HTR-8/SVneo (cell line): Measurements from ENCODE around the gene C1orf167.

Experiments used
- DNase-seq: peaks from one replicate; pipeline ENCODE4 v3.0.0; 2011; ENCODE audit warnings: low spot score, mixed read lengths; ENCODE audit not compliant: insufficient read length
- FAIRE-seq: peaks from 2 replicates; lab custom pipeline; 2011; peaks lifted over from hg19 to GRCh38; lab: Jason Lieb, UNC

The C1orf167 gene

DNA sequence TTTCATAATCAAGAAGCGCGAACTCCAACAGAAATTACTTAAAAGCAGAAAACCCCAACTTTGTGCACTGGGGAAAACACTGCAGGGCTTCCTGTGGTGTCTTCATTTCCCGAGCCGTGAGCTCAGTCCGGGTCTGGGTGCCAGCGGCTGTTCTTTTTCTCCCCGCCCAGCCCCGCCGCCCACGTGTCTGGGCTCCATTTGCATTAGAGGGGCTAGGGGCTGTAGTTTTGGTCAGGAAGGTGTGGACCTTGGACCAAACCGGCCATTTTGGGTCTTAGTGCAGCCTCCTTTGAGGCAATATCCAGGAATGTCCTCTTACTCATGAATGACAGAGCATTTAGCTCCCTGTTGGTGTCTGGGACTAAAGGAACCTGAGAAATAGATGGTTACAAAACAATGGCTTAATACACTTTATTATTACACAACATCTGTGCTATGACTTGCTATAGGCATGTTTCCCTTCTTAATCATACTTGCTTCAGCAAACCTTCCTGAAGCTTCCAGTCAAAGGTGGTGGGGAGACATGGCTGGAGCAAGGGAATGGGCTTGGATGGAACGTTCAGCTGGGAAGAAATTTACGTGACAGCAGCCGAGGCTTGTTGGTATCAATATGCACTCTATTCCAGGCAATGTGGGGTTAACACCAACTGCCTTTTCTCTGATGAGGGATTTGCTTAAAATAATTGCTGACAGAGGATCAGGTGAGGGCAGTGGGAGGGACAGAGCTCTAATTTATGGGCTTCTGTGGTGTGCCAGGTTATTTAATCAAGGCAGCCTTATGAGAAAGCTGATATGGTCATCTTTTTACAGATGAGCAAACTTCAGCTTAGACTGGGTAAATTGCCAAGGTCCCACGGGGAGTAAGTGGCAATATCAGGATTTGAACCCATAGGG is 25.0 kb upstream of the C1orf167 start:
- DNase-seq (peak; percentile 38), FAIRE-seq (no peak)

DNA sequence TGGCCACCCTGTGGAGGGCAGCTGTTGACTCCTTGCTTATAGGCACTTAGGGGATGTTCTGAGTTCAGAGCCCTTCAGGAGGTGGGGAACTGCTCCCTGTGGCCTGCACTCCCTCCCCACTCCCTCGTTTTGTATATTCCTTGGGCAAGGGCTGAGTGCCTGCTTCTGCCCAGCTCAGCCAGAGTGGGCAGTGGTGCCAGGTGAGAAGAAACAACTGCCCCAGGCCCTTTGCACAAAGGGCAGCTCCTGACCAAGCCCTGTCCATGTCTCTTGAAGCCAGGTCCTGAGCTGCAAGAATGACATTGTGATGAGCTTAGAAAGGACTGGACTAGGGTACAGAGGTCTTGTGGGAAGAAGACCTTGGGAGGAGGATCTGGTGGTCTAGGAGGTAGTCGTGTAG is 23.9 kb upstream of the C1orf167 start:
- DNase-seq (no peak), FAIRE-seq (no peak)

DNA sequence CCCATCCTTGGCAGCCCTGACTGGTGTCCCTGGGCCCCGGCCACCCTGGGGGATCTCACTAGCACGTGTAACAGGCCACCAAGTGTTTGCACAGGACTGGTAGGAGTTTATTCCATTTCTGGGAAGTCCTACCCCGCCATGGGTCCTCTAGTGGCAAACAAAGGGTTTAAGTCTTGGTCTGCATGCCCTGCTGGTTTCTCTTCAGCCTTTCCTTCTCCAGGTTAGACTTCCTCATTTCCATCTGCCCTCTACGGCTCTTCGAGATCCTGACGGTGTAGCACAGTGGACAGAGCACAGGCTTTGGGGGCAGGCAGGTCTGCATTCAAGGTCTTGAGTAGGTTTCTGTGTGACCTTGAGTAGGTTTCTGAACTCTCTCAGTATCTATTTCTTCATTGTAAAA is 23.2 kb upstream of the C1orf167 start:
- no peak for FAIRE-seq
- DNase-seq: no peak

DNA sequence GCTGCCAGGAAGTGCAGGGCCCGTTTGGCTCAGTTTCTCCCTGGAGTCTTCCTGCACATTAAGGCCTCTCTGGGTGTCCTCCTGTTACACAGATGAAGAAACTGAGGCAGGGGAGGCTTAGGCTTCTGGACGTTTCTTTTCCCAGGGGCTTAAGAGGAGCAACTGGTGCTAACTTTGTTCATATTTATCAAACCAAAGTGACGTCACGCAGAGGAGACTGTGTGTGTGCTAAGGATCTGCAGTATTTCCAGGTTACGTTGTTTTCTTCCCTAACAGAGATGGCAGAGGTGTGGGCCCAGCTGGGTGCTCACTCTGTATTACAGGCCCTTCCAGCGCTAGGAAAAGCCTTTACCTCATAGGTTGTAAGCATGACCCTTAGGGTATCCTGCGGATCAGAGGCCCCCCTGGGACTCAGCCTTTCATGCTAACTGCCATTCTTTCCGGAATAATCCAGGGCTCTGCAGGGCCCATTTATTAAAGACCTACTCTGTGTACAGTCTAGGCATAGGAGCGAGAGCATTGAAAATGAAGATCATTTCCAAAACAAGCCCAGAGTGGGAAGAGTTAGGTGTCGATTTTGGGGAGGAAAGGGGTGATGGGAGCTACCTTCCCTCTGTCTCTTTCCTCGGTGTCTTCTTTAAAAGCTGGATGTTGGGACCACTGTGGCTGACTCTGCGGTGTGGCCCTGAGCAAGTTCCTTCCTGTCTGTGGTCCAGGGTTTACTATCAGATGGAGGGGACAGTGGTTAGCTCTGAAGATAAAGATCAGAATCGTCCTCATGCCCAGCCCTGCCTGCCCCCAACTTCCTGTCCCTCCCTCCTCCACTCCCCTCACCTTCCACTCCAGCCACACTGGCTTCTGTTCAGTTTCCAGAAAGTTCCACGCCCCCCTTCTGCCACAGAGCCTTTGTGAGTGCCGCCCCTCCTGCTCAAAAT is 21.5 kb upstream of the C1orf167 start:
- FAIRE-seq (no peak), DNase-seq (no peak)

DNA sequence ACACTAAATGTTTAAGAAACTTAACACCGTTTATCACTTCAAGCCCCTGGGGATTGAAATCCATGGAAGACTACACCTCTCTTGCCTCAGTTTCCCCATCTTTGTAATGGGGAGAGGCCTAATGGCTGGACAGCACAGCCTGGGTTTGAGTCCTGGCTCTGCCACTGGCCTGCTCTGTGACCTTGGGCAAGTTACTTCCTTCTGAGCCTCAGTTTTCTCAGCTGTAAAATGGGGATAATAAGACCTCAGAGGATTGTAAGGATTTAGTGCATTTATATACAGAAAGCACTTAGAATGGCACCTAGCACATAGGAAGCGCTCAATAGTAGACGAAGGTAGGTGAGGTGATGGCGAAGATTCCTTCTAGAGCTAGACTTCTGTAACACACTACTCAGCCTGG is 20.5 kb upstream of the C1orf167 start:
- FAIRE-seq (no peak), DNase-seq (no peak)

DNA sequence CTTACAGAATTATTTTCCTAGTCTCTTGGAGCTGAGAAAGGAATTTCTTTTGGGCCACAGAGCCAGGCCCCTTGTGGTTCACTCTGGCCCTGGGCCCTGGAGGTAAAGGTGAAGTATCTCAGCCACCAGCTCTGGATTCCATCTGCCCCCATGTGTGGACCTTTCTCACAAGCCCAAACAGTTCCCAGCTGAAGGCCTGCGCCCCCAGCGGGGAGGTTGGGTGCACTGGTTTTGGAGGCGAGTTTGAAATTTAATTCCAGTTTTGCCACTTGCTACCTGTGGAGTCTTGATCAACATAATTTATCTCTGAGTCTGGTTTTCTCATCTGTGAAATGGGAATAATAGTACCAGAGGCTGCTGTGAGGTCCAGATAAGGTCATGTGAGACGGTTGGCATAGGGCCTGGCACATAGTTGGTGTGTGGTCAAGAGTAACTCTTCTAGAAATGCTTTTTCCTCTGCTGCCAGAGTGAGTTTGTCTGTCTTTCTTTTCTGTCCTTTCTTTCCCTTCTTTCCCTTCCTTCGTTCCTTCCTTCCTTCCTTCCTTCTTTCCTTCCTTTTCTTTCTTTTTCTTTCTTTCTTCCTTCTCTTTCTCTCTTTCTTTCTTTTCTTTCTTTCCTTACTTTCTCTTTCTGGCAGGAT is 20.0 kb upstream of the C1orf167 start:
- DNase-seq (no peak), FAIRE-seq (no peak)

DNA sequence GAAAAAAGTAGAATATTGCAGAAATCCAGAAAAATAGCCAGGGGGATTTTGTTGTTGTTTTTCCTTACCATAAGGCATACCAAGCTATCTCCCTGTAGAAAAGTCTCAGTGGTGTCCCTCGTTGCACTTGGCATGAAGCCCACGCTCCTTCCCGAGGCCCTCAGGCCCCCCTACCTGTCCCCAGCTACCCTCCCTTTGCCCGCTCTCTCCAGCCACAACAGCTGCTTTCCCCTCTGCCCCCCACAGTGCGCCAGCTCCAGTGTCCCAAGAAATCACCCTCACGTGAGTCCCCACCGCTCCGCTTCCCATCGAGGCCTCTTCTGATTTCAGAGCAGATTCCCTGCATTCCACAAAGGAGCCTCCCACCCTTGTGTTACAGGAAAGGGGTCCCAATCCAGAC is 17.7 kb upstream of the C1orf167 start:
- DNase-seq (no peak), FAIRE-seq (no peak)

DNA sequence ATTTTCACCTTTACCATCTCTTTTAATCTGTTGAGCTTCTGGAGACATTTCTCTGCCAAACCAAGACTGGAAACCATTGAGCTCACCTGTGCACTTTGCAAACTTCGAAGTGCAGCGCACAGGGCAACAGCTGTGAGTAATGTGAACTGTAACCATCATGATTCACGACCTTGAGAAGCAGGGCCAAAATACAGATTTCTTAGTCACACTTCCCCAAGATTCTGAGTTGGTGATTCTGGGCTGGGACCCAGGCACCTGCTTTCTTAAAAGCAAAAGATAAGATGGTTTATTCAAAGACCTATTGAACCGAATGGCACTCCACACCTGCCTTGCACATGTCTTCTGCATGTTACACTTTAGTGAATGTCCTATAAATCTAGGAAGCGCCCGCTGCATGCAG is 15.9 kb upstream of the C1orf167 start:
- DNase-seq (no peak), FAIRE-seq (no peak)

DNA sequence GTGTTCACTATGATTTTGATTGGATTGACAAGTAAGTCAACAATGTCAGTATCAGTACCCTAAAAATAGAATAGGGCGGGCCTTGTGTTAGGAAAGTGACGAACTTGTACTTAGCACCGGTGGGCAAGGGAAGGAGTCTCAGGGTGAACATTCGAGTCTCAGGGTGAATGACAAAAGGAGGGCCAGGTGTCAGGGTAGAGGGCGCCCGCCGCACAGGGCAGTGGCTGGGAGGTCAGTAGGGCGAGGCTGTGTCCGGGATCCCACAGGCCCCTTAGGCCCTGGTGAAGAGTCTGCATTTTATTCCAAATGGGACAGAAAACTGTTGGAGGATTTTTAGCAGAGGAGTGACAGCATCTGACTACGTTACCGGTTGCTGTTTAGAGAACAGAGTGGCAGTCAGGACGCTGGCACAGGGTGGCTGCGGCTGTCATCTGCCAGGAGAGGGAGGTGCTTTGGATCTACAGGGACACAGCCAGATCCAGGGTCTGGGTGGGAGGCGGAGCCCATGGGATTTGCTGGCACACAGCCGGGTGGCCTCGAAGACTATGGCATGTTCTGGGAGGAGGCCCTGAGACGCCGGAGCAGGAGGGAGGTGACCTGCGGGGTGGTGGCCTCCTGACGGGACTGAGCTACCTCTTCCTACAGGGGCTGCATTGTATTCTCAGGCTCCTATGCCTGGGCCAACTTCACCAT is 15.1 kb upstream of the C1orf167 start:
- FAIRE-seq (no peak), DNase-seq (no peak)

DNA sequence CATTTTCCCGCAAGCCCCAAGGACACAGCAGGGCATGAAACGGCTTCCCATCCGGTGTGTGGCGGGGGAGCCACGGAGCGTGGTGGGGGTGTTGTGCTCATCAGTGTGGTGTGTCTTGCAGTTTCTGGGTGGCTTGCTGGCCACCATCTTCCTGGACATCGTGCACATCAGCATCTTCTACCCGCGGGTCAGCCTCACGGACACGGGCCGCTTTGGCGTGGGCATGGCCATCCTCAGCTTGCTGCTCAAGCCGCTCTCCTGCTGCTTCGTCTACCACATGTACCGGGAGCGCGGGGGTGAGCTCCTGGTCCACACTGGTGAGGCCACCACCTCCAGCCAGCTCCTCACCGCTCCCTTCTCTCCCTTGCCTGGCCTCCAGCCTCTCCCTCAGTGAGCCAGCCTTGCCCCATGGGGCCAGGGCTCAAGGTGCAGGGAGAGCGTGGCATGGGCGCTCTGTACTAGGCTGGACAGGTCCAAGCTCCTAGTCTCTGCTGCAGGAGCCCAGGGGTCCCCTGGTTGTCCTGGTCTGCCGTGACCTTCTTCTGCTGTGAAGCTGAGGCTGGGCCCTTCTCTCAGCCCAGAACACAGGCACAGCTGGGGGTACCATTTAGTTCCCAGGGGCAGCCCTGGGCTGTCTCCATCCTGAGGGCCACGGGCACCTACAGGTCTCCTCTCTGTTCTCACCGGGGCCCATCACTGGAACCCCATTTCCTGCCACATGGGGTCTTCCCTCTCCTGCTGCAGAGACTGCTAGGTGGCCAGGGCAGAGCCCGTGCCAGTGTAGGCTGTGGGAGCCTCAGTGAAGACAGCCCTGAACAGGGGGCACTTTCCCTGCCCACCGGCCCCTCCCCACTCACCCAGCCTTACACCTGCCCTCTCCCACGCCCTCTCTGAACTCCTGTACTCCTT is 13.4 kb upstream of the C1orf167 start:
- FAIRE-seq (no peak), DNase-seq (no peak)

DNA sequence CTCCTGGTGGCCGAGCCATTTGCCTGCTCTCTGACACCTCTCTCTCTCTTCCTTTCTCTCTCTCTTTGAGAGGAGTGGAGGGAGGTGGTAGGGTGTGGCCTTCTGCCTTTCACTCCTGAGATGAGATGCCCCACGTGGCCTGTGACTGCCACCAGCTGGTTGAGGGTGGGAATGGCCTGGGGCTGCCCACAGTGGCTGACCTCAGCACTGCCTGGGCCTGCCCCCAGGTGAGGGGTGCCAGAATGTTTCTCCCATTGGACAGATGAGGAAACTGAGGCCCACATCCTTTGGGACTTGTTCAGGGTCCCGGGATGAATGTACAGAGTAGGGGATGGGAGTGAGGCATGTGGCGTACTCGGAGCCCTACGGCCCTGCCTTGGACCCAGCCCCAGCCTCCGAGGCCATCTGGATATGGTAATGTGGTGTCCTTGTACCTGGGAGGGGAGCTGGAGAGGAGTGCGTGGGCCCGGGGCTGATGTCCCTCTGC is 12.7 kb upstream of the C1orf167 start:
- FAIRE-seq (no peak), DNase-seq (no peak)

DNA sequence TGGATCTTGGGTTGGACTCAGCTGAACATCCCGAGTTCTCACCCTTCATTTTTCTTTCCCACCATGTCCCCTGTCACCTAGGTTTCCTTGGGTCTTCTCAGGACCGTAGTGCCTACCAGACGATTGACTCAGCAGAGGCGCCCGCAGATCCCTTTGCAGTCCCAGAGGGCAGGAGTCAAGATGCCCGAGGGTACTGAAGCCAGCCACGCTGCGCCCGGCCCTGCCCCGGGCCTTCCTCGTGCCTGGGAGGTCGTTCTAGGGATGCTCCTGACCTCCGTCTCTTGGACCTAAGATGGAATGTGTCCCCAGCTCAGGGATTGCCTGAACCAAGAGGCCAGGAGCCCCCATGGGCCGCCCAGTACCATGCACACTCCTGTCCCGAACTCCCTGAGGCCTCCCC is 12.0 kb upstream of the C1orf167 start:
- FAIRE-seq: no peak
- no peak for DNase-seq

DNA sequence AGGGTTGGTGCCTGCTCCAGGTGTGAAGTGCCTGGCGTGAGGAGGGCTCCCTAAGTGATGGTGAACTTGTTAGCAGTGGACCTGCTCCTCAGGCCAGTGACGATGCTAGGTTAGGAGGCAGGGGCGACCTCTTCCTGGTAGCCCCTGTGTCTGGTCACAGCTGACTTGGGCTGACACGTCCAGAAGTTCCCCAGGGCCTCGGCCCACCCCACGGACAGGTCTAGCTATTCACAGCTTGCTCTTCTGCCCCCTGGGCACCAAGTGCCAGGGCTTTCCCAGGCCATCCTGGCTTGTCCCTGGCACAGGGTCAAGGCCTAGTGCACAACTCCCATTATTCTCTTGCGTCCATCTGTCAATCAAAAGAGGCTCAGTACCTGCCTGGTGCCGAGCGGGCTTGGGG is 10.9 kb upstream of the C1orf167 start:
- DNase-seq (no peak), FAIRE-seq (no peak)

DNA sequence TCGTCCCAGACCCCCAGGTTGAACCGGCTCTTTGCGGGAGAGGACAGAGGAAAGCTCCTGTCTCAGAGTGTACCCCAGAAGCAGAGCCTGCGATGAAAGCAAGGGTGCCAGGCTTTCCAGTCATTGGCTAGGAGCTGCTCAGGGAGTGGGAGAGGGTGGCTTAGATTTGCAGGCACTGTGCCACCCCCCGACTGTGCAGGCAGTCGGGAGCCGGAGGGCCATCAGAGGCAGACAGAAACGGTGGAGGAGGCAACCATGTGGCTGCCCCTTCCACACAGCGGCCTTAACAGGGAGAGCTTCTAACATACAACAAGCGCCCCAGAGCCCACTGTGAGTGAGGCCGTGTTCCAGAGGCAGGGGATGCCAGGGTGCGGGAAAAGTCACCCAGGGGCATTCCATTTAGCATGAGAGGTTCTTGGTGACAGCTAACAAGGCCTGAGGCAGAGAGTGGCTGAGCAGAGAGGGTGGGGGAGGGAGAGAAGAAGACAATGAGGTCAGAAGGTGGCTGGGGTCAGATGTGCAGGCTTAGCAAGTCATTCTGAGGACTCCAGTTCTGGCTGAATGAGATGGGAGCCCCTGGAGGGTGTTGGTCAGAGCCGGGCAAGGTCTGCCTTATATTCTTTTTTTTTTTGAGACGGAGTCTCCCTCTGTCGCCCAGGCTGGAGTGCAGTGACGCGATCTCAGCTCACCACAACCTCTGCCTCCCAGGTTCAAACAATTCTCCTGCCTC is 9.5 kb upstream of the C1orf167 start:
- FAIRE-seq (no peak), DNase-seq (no peak)

DNA sequence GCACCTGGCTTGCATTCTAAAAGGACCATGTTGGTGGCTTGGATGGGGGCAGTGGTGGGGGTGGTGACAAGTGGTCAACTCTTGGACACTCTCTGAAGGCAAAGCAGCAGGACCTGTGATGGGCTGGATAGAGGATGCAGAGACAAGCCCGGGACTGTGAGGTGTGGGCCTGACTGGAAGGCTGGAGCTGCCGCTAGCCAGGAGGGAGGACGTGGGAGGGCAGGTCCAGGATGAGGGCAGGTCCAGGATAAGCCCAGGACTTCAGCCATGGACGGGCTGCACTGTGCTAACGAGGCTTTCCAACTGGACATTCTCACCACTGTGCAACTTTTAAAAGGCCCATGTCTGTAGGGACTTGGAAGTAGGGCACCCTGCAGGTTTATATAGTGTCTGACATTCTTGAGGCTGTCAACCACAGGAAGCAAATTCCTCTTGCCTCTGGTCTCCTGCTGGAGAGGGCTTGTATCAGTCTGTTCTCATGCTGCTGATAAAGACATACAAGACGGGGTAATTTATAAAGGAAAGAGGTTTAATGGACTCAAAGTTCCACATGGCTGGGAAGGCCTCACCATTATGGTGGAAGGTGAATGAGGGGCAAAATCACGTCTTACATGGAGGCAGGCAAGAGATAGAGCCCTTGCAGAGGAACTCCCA is 8.3 kb upstream of the C1orf167 start:
- no peak for DNase-seq

DNA sequence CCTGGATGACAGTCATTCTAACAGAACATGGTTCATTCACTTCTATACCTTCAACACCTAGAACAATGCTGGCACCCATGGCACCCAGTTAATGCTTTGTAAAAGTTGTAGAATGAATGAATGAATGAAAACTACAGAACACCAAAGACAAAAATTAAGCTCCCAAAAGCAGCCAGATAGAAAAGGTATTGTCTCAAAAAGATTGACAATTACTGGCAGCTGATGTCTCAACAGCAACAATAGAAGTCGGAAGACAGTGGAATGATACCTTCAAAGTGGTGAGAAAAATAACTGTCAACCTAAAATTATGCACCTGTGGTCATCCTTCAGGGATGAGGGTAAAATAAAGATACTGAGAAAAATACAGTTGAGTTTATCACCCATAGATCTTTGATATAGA is 4.9 kb upstream of the C1orf167 start:
- DNase-seq (no peak), FAIRE-seq (no peak)

More for the DNA sequence above, 8.3 kb upstream of the C1orf167 start:
- no peak for FAIRE-seq

DNA sequence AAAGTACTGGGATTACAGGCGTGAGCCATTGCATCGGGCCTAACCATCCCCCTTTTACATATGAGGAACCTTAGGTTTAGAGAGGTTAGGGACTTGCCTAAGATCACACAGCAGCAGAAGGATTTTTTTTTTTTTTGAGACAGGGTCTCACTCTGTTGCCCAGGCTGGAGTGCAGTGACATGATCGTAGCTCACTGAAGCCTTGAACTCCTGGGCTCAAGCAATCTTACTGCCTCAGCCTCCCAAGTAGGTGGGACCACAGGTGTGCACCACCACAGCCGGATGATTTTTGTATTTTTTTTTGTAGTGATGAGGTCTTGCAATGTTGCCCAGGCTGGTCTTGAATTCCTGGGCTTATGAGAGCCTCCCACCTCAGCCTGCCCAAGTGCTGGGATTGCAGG is 2.2 kb upstream of the C1orf167 start:
- FAIRE-seq: no peak
- DNase-seq: no peak

DNA sequence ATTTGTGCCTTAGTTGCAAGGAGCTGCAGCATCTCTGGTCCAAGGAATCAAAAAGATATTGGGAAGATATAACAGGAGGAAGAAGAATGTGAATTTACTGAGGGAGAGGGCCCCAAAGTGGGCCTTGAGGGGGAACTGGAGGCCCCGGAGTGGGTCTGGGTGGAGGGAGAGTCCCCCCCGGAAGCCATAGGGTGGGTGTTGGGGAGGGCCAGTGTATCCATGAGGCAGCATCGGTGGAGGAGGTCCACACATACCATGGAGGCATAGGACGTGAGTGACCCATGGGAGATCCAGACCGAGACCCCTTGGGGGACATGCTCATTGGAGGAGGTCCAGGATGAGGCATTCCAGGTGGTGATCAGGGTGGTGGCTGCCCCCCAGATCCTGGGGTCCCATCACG is 708 bp upstream of the C1orf167 start:
- no peak for FAIRE-seq
- no peak for DNase-seq
